Testis (tissue), 3 donors: ENCODE measurements around the gene STAT3. TPM values are rescaled to one million over a fixed set of nuclear protein-coding genes. Genes with fewer than 3 reads are reported as not detected.

Source experiments
- DNase-seq: peaks from one replicate; pipeline ENCODE4 v3.0.0-alpha.2; 2019
- H3K27ac ChIP-seq, 2 donors: fragments of 200-600 bp; sonication (generic); one replicate each; pipeline ENCODE4 v1.5.1; 2019
- H3K27me3 ChIP-seq: fragments of 200-600 bp; sonication (generic); one replicate; pipeline ENCODE4 v1.5.1; 2019
- H3K36me3 ChIP-seq: fragments of 200-600 bp; sonication (generic); one replicate; pipeline ENCODE4 v1.5.1; 2017; ENCODE audit warnings: low read depth; ENCODE audit errors: missing control alignments
- H3K4me1 ChIP-seq: fragments of 200-600 bp; sonication (generic); one replicate; pipeline ENCODE4 v1.5.1; 2019
- H3K4me3 ChIP-seq, 2 donors: fragments of 200-600 bp; sonication (generic); one replicate each; pipeline ENCODE4 v1.5.1; 2017 to 2019
- H3K9me3 ChIP-seq: fragments of 200-600 bp; sonication (generic); one replicate; pipeline ENCODE4 v1.5.1; 2017
- CTCF ChIP-seq, 3 experiments: fragments of 450-650 bp in 2 of 3; fragments of 200-600 bp in 1 of 3; sonication (generic) in 1 of 3; IDR thresholded peaks; one replicate each; pipeline ENCODE4 v1.5.1; 2016 to 2019; ENCODE audit warnings: antibody characterized with exemption in 3 of 3, mild to moderate bottlenecking in 2 of 3, moderate library complexity in 1 of 3
- POLR2A ChIP-seq: fragments of 450-650 bp; IDR thresholded peaks from one replicate; pipeline ENCODE4 v1.6.1; 2017; ENCODE audit warnings: antibody characterized with exemption, mild to moderate bottlenecking, moderate library complexity
- WGBS, 2 donors: methylation state at CpG; one replicate each; pipeline ENCODE4 v1.1.5; 2018; 5-methylcytosine and 5-hydroxymethylcytosine counted together
- intact Hi-C: fragments of 100-400 bp; cut with DNase I; formaldehyde crosslinking; loops from one replicate; pipeline ENCODE4 v1.15.1; 2023; ENCODE audit warnings: low total_unique reads
- polyA plus RNA-seq: library from polyadenylated mRNA; stranded (reverse); fragments of 350-450 nt; fragmentation: Illumina TruSeq; extraction: RNeasy Lipid Tissue Mini Kit (QIAGEN cat#74804); gene quantifications from one replicate; pipeline ENCODE4 v1.2.3, GENCODE V29; 2014; ENCODE audit warnings: low read depth, low replicate concordance; ENCODE audit not compliant: insufficient read depth
- total RNA-seq, 2 donors: library from RNA; depleted of rRNA; stranded (reverse); fragments of >200 nt; gene quantifications; one replicate each; pipeline ENCODE4 v1.2.3, GENCODE V29; 2016

The STAT3 gene
- total and polyA plus RNA-seq, 3 donors from 2014 or later: 69.5 to 117 (median 107) TPM

- no peak overlapping the region for H3K4me3 ChIP-seq
- peaks cover 11% of the 10 kb centered on the region for H3K4me1 ChIP-seq
- no peaks in the 10 kb centered on the region for H3K36me3 ChIP-seq
- no peak for DNase-seq
- no peak for TF ChIP-seq CTCF (IDR thresholded peaks at IDR 0.05)
- no peak for TF ChIP-seq POLR2A
- H3K27ac ChIP-seq: no peak overlapping the region
- no peaks in the 10 kb centered on the region for H3K9me3 ChIP-seq
- intact Hi-C loops: no loop called here
- no peaks in the 10 kb centered on the region for H3K27me3 ChIP-seq
- WGBS, 2 donors: 79 to 85% methylated on average over 11 to 12 of the region's 12 CpGs
These were observed 93.5 kb downstream of the STAT3 start for GRCh38 chr17:42294469-42295398.

- Histone ChIP-seq H3K27me3 (no peaks in the 10 kb centered on the region), H3K4me3 (no peak overlapping the region), H3K27ac (peak overlapping the region in 1 of 2 donors; percentile 3), H3K4me1 (peaks cover 23% of the 10 kb centered on the region), H3K36me3 (no peaks in the 10 kb centered on the region), H3K9me3 (no peaks in the 10 kb centered on the region)
- TF ChIP-seq POLR2A: no peak
- no peak for TF ChIP-seq CTCF (IDR thresholded peaks at IDR 0.05)
- 91 to 97% methylated on average over 11 of the region's 11 CpGs for WGBS, 2 donors
- DNase-seq: no peak
- intact Hi-C loops: no loop called here
These were observed 97.1 kb downstream of the STAT3 start for GRCh38 chr17:42291129-42291528.

DNA sequence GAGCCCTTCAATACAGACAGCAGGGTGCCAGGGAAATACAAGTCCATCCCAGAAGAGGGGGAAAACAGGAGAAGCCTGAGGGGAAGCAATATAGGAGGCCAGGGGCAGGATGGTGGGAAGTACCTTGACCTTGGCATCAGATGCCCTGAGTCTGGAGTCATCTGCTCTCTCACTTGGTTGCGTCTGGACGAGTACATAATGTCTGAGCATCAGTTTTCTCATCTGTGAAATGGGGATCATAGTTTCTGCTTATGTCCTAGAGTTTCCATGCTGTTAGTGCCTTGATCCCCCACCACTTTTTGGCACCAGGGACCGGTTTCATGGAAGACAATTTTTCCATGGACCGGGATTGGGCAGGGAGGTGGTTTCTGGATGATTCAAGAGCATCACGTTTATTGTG lies 97.7 kb downstream of the STAT3 start:
- intact Hi-C loops: no loop called here
- no peak for DNase-seq
- H3K36me3 ChIP-seq: no peaks in the 10 kb centered on the region
- no peaks in the 10 kb centered on the region for H3K9me3 ChIP-seq
- peaks cover 23% of the 10 kb centered on the region for H3K4me1 ChIP-seq
- H3K4me3 ChIP-seq: no peak overlapping the region
- H3K27ac ChIP-seq: no peak overlapping the region
- TF ChIP-seq POLR2A (no peak), CTCF (IDR thresholded peaks at IDR 0.05) (no peak)
- H3K27me3 ChIP-seq: no peaks in the 10 kb centered on the region
- WGBS, 2 donors: 81 to 84% methylated on average over 5 of the region's 5 CpGs

DNA sequence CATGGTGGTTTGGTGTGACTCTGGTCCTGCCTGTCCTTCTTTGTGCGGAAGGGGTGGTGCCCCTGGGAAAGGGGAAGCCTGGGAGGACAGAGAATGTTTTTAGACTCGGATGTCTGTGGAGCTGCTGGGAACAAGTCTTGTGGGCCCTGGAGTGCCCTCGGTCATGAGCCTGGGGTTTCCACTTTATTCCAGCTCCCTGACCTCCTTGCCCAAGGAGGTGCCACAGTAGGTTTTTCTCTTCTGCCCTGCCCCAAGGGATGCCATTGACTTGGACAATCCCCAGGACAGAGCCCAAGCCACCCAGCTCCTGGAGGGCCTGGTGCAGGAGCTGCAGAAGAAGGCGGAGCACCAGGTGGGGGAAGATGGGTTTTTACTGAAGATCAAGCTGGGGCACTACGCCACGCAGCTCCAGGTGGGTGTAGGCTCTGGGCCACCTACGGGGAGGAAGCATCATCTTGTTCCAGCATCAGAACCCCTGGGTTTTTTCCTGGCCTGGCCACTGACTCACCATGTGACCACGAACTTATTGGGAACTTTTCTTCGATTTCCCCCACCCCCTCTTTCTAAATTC lies 98.5 kb downstream of the STAT3 start:
- peak overlapping the region; percentile 77 to 91 for H3K27ac ChIP-seq

More for the DNA sequence above, 98.5 kb downstream of the STAT3 start:
- H3K36me3 ChIP-seq: no peaks in the 10 kb centered on the region
- H3K27me3 ChIP-seq: no peaks in the 10 kb centered on the region
- intact Hi-C loops: no loop called here
- TF ChIP-seq CTCF (IDR thresholded peaks at IDR 0.05): no peak
- no peak for TF ChIP-seq POLR2A
- WGBS, 2 donors: 61 to 63% methylated on average over 9 of the region's 9 CpGs
- no peaks in the 10 kb centered on the region for H3K9me3 ChIP-seq
- DNase-seq: no peak
- peak overlapping the region; percentile 65 to 69 for H3K4me3 ChIP-seq
- peaks cover 23% of the 10 kb centered on the region for H3K4me1 ChIP-seq
